ENCODE measurements around the gene NEURL2.

DNA sequence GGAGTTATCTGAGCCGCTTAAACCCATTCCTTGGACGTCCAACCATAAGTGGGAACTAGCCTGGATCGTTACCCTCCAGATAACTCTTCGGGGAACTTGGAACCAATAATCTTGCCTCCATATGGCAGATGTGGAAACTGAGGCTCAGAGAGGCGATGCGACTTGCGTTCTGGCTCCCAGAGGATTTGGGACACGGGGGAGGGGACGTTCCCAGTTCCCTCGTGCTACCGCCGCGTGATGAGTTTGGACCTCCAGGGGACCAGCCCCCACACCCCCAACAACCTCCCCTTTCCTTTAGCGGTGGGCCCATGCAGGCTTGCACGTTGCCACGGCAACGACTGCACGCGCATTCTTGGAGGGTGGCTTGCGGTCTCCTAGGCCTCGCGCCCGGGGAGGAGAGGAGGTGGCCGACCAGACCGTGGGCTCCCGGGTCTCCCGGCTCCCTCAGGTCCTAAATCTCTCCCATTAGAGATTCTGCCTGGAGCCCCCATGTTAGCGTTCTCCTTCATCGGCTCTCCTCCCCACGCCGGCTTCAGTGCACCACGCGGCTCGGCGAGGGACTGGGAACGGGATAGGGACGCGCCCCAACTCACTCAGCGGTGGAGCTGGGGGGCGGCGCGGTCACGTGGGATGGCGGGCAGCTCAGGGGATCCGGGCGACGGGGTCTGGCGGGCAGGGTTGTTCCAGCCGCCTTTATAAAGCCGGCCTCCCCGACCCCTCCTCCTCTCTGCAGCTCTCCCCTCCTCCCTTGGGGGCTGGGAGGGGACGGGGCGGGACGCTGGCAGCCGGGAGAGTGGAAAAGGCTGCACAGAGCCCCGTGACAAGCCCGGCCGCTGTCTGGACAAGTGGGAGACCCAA lies 20.7 kb upstream of the NEURL2 start, which contains the start of gene PLTP:
- TF ChIP-seq, protein P1, sequence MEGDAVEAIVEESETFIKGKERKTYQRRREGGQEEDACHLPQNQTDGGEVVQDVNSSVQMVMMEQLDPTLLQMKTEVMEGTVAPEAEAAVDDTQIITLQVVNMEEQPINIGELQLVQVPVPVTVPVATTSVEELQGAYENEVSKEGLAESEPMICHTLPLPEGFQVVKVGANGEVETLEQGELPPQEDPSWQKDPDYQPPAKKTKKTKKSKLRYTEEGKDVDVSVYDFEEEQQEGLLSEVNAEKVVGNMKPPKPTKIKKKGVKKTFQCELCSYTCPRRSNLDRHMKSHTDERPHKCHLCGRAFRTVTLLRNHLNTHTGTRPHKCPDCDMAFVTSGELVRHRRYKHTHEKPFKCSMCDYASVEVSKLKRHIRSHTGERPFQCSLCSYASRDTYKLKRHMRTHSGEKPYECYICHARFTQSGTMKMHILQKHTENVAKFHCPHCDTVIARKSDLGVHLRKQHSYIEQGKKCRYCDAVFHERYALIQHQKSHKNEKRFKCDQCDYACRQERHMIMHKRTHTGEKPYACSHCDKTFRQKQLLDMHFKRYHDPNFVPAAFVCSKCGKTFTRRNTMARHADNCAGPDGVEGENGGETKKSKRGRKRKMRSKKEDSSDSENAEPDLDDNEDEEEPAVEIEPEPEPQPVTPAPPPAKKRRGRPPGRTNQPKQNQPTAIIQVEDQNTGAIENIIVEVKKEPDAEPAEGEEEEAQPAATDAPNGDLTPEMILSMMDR (IDR thresholded peaks at IDR 0.05 in 8 of 11, conservative IDR thresholded peaks at IDR 0.05 in 3 of 11) = no peak
- peak; percentile 65 to 82 (median 78) for TF ChIP-seq POLR2AphosphoS5 (IDR thresholded peaks at IDR 0.05)

Data from spleen (tissue), 7 donors.